Measurements from ENCODE around the gene JPH2.

JPH2 gene

DNA sequence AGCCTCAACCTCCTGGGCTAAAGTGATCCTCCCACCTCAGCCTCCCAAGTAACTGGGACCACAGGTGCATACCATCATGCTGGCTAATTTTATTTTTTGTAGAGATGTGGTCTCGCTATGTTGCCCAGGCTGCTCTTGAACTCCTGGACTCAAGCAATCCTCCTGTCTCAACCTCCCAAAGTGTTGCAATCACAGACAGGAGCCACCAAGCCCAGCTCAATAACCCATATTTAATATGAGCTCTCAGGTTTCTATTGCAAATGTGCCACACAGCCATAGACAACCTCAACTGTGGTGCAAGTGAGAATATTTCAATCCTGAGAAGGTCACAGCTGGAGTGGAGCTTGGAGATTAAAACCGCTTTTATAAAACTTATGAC is 14.4 kb downstream of the JPH2 start:
- TF ChIP-seq SPI1 (IDR thresholded peaks at IDR 0.05; ENCODE audit: borderline replicate concordance, low read depth): no peak
- no peak for TF ChIP-seq POLR2AphosphoS5 (IDR thresholded peaks at IDR 0.05; ENCODE audit: low read depth)
- no peak for TF ChIP-seq GABPA (IDR thresholded peaks at IDR 0.05; ENCODE audit: low read depth)
- TF ChIP-seq, protein P1, sequence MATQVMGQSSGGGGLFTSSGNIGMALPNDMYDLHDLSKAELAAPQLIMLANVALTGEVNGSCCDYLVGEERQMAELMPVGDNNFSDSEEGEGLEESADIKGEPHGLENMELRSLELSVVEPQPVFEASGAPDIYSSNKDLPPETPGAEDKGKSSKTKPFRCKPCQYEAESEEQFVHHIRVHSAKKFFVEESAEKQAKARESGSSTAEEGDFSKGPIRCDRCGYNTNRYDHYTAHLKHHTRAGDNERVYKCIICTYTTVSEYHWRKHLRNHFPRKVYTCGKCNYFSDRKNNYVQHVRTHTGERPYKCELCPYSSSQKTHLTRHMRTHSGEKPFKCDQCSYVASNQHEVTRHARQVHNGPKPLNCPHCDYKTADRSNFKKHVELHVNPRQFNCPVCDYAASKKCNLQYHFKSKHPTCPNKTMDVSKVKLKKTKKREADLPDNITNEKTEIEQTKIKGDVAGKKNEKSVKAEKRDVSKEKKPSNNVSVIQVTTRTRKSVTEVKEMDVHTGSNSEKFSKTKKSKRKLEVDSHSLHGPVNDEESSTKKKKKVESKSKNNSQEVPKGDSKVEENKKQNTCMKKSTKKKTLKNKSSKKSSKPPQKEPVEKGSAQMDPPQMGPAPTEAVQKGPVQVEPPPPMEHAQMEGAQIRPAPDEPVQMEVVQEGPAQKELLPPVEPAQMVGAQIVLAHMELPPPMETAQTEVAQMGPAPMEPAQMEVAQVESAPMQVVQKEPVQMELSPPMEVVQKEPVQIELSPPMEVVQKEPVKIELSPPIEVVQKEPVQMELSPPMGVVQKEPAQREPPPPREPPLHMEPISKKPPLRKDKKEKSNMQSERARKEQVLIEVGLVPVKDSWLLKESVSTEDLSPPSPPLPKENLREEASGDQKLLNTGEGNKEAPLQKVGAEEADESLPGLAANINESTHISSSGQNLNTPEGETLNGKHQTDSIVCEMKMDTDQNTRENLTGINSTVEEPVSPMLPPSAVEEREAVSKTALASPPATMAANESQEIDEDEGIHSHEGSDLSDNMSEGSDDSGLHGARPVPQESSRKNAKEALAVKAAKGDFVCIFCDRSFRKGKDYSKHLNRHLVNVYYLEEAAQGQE (IDR thresholded peaks at IDR 0.05; ENCODE audit: insufficient replicate concordance, low read depth): no peak
- TF ChIP-seq, protein P2, sequence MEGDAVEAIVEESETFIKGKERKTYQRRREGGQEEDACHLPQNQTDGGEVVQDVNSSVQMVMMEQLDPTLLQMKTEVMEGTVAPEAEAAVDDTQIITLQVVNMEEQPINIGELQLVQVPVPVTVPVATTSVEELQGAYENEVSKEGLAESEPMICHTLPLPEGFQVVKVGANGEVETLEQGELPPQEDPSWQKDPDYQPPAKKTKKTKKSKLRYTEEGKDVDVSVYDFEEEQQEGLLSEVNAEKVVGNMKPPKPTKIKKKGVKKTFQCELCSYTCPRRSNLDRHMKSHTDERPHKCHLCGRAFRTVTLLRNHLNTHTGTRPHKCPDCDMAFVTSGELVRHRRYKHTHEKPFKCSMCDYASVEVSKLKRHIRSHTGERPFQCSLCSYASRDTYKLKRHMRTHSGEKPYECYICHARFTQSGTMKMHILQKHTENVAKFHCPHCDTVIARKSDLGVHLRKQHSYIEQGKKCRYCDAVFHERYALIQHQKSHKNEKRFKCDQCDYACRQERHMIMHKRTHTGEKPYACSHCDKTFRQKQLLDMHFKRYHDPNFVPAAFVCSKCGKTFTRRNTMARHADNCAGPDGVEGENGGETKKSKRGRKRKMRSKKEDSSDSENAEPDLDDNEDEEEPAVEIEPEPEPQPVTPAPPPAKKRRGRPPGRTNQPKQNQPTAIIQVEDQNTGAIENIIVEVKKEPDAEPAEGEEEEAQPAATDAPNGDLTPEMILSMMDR (IDR thresholded peaks at IDR 0.05; ENCODE audit: insufficient read depth, low read length): no peak
- Histone ChIP-seq H3K27me3 (ENCODE audit: insufficient read depth, poor library complexity, severe bottlenecking) (peaks cover 6% of the 10 kb centered on the region), H3K4me3 (replicated peaks; ENCODE audit: insufficient read depth, low read length) (no peak overlapping the region), H3K27ac (replicated peaks) (no peak overlapping the region)
- DNase-seq (ENCODE audit: low read depth in 1 of 2, low spot score in 1 of 2): no peak

DNA sequence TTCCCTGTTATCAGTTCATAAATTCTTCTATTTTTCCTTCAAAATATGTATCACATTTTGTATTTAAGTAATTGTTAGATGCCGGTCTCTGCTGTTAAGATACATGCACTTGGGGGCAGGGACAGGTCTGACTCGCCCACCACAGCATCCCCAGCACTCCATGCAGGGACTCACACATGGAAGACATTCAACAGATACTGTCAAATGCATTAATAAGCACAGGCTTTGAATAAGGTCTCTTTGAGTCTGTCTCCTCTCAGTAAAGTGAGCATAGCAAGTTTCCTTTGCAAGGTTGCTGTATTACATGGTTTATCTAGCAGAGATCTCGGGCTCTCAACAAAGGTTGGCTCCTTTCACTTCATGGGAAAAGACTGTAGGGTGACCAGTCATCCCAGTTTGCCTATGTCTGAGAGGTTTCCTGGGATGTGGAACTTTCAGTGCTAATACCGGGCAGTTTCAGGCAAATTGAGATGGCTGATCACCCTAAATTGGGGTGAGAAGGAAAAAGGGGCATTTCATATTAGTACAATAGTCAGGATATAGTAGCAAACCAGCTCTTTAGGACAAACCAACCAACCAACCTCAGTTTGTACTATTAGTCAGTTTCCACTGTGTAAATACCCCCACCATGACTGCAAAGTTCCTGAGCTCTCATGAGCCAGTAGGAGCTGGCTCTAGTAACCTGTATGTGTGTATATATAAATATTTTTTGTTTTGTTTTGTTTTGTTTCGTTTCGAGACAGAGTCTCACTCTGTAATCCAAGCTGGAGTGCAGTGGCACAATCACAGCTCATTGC is 15.0 kb downstream of the JPH2 start:
- Histone ChIP-seq H3K27ac (replicated peaks) (no peak overlapping the region), H3K27me3 (ENCODE audit: insufficient read depth, poor library complexity, severe bottlenecking) (peaks cover 6% of the 10 kb centered on the region), H3K4me3 (replicated peaks; ENCODE audit: insufficient read depth, low read length) (no peak overlapping the region)
- TF ChIP-seq, protein P1 (IDR thresholded peaks at IDR 0.05; ENCODE audit: insufficient replicate concordance, low read depth): no peak
- TF ChIP-seq, protein P2 (IDR thresholded peaks at IDR 0.05; ENCODE audit: insufficient read depth, low read length): no peak
- no peak for TF ChIP-seq POLR2AphosphoS5 (IDR thresholded peaks at IDR 0.05; ENCODE audit: low read depth)
- TF ChIP-seq GABPA (IDR thresholded peaks at IDR 0.05; ENCODE audit: low read depth): no peak
- TF ChIP-seq SPI1 (IDR thresholded peaks at IDR 0.05; ENCODE audit: borderline replicate concordance, low read depth): no peak
- no peak for DNase-seq (ENCODE audit: low read depth in 1 of 2, low spot score in 1 of 2)

DNA sequence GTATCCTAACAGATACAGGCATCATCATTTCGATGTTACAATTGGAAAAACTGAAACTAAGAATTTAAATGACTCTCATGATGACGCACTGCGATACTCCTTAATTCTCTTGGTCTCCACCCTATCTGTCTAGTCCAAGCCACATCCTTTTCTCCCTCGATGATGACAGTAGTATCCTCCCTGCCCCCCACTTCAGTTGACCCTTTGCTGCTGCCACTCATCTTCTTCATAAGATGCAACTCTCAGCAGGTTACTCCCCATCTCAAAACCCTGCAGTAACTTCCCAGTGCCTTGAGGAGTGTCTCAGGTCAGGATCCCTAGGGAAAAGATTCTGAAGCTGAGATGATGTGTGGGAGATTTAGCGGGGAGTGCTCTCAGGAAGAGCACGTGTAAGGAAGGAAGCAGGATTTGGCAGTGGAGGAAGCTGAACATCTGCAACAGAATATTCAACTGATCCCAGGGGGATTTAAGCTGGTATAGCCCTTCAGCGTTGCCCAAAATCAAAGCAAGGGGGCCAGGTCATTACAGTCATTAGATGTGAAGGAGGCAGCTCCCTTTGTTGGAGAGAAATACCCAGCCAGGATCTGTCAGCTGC is 16.1 kb downstream of the JPH2 start:
- TF ChIP-seq POLR2AphosphoS5 (IDR thresholded peaks at IDR 0.05; ENCODE audit: low read depth) (no peak), GABPA (IDR thresholded peaks at IDR 0.05; ENCODE audit: low read depth) (no peak), SPI1 (IDR thresholded peaks at IDR 0.05; ENCODE audit: borderline replicate concordance, low read depth) (no peak)
- TF ChIP-seq, protein P2 (IDR thresholded peaks at IDR 0.05; ENCODE audit: insufficient read depth, low read length): no peak
- TF ChIP-seq, protein P1 (IDR thresholded peaks at IDR 0.05; ENCODE audit: insufficient replicate concordance, low read depth): no peak
- Histone ChIP-seq H3K4me3 (replicated peaks; ENCODE audit: insufficient read depth, low read length) (no peak overlapping the region), H3K27ac (replicated peaks) (no peak overlapping the region), H3K27me3 (ENCODE audit: insufficient read depth, poor library complexity, severe bottlenecking) (peaks cover 6% of the 10 kb centered on the region)
- DNase-seq (ENCODE audit: low read depth in 1 of 2, low spot score in 1 of 2): no peak

All from HL-60 (cell line).